Memory B cell (primary cell): ENCODE data around the gene ERN2.
"Not testable (repeated sequence)": the region's sequence is repeated elsewhere in the genome, so short reads cannot be mapped to it uniquely, and the experiment has no call there.

Experiments
- ATAC-seq: fragments of 150-1000 bp; cut with Tn5 transposase; 2 replicates; pipeline ENCODE4 v1.10.0; 2021; ENCODE audit warnings: low read depth, mild to moderate bottlenecking, moderate library complexity
- DNase-seq, 2 donors: peaks; one replicate each; pipeline ENCODE4 v3.0.0; 2022; ENCODE audit warnings: low spot score in 2 of 2
- H3K27ac Mint-ChIP-seq: one replicate; pipeline ENCODE4 v1.8.0; 2022; ENCODE audit warnings: mild to moderate bottlenecking, moderate library complexity, mixed read lengths
- H3K27me3 Mint-ChIP-seq: one replicate; pipeline ENCODE4 v1.8.0; 2022; ENCODE audit warnings: mixed read lengths
- H3K36me3 Mint-ChIP-seq: one replicate; pipeline ENCODE4 v1.8.0; 2022; ENCODE audit warnings: mild to moderate bottlenecking, mixed read lengths
- H3K4me1 Mint-ChIP-seq: one replicate; pipeline ENCODE4 v1.8.0; 2022; ENCODE audit warnings: mixed read lengths
- H3K4me3 Mint-ChIP-seq: one replicate; pipeline ENCODE4 v1.8.0; 2022; ENCODE audit warnings: mild to moderate bottlenecking, moderate library complexity, mixed read lengths
- H3K9me3 Mint-ChIP-seq: one replicate; pipeline ENCODE4 v1.8.0; 2022; ENCODE audit warnings: mixed read lengths

Gene ERN2

DNA sequence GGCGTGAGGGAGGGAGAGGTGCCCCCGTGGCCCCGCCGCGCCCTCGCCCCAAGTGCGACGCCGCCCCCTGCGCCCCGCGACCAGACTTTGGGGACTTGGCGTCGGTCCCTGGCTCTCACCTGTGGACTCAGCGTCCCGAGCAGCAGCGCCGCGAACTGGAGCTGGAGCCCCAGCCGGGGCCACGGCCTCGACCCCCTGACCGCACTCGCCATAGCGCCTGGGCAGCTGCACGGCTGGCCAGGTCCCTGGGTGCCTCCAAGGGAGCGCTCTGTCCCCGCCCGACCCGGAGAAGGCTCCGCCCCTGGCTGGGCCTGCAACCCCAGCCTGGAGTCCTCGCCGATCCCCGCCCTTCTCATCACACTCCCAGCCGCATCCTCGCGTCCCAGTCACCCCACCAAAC, at the start of gene ERN2:
ERN2 (minus strand) TSS at position 247 of the 400 bp plus-strand sequence; CDS start at position 212, 35 bp downstream.
- Mint-ChIP-seq H3K4me3 (no peak within 1 kb of the TSS), H3K4me1 (no peaks in the 10 kb centered on the region), H3K36me3 (peaks cover 3% of the 10 kb centered on the region), H3K27ac (no peak within 1 kb of the TSS), H3K9me3 (peaks cover 8% of the 10 kb centered on the region), H3K27me3 (peaks cover 26% of the 10 kb centered on the region)
- no peak for DNase-seq
- ATAC-seq: no peak

DNA sequence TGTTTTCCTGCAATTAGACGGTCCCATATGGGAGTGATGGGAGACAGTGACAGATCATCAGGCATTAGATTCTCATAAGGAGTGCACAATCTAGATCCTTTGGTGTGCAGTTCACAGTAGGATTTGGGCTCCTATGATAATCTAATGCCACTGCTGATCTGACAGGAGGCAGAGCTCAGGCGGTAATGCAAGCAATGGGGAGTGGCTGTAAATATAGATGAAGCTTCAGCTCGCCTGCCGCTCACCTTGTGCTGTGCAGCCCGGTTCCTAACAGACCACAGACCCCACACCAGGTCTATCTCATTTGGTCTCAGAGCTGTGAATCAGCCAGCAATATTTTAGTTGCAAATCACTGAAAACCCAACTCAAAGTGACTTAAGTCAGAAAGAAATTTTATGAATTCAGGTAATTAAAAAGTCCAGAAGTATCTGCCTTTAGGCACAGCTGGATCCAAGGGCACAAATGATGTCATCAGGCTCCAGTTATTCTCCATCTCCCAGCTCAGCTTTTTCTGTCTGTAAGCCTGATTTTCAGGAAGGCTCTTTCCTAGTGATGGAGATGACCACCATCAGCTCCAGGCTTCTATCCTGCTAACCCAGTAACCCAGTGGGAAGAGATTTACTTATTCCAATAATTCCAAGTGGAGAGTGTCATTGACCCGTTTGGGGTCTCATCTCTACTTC, 45.1 kb upstream of the ERN2 start:
- Mint-ChIP-seq H3K4me1 (peaks cover 3% of the 10 kb centered on the region), H3K27me3 (peaks cover 27% of the 10 kb centered on the region), H3K9me3 (no peaks in the 10 kb centered on the region), H3K27ac (no peak overlapping the region), H3K36me3 (no peaks in the 10 kb centered on the region), H3K4me3 (no peak overlapping the region)
- no peak for DNase-seq
- no peak for ATAC-seq

- DNase-seq (no peak), ATAC-seq (no peak)
- no peak overlapping the region for H3K4me3 Mint-ChIP-seq
- H3K4me1 Mint-ChIP-seq: peaks cover 3% of the 10 kb centered on the region
- no peak overlapping the region for H3K27ac Mint-ChIP-seq
- H3K36me3 Mint-ChIP-seq: no peaks in the 10 kb centered on the region
- peaks cover 24% of the 10 kb centered on the region for H3K27me3 Mint-ChIP-seq
- no peaks in the 10 kb centered on the region for H3K9me3 Mint-ChIP-seq
Measured at GRCh38 chr16:23757116-23757515, 44.1 kb upstream of the ERN2 start.

- Mint-ChIP-seq H3K4me1 (peaks cover 3% of the 10 kb centered on the region), H3K4me3 (peak overlapping the region; percentile 41), H3K27ac (no peak overlapping the region), H3K36me3 (no peaks in the 10 kb centered on the region), H3K27me3 (peaks cover 25% of the 10 kb centered on the region), H3K9me3 (no peaks in the 10 kb centered on the region)
- ATAC-seq (no peak), DNase-seq (no peak)
Measured at GRCh38 chr16:23755484-23755809, 42.4 kb upstream of the ERN2 start.

GRCh38 chr16:23754594-23755483, 41.8 kb upstream of the ERN2 start, which contains the start of gene CHP2:
TSS of gene CHP2 (plus strand) at chr16:23755026. CDS start at chr16:23755050, 24 bp downstream.
- no peak within 1 kb of the TSS for H3K27ac Mint-ChIP-seq
- H3K27me3 Mint-ChIP-seq: peaks cover 23% of the 10 kb centered on the region
- H3K36me3 Mint-ChIP-seq: no peaks in the 10 kb centered on the region
- peak; percentile 37 for ATAC-seq
- DNase-seq: no peak
- peak within 1 kb of the TSS; percentile 56 for H3K4me3 Mint-ChIP-seq
- no peaks in the 10 kb centered on the region for H3K9me3 Mint-ChIP-seq
- no peaks in the 10 kb centered on the region for H3K4me1 Mint-ChIP-seq

DNA sequence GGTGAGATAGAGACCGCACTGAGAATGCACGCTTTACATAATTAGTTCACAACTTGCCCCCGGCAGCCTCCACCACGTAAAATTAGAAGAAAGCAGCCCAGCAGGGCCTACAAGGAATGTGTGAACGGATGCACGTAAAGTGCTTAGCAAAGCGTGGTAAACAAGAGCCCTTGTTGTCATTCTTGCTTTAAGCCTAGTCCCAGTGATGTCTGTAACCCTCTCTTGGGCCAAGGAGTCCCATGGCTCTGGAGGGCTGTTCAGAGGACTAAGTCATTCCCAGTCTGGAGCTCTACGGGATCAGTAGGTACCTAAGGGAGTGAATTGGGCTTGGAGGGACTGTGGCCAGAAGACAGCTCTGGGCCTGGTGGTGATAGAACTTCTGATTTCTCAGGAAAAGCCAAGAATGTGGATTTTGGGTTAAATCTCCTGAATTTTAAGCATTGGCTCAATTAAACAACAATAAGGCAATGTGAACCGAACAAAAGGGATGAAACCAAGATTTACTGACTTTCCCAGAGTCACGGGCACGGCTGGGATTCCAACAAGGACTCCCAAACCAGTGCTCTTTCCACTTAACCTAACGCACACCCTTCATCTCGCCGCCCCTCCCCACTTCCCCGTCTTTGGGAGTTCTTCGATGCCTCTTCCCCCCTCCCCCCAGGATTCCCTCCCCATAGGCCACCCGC, 41.0 kb upstream of the ERN2 start:
- H3K4me1 Mint-ChIP-seq: no peaks in the 10 kb centered on the region
- ATAC-seq (no peak), DNase-seq (no peak)
- no peaks in the 10 kb centered on the region for H3K9me3 Mint-ChIP-seq
- no peaks in the 10 kb centered on the region for H3K36me3 Mint-ChIP-seq
- H3K27ac Mint-ChIP-seq: no peak overlapping the region
- peak overlapping the region; percentile 56 for H3K4me3 Mint-ChIP-seq
- peaks cover 23% of the 10 kb centered on the region for H3K27me3 Mint-ChIP-seq

GRCh38 chr16:23751053-23751452, 38.0 kb upstream of the ERN2 start:
- not testable (repeated sequence) for H3K4me1 Mint-ChIP-seq, H3K4me3 Mint-ChIP-seq, ATAC-seq, H3K27ac Mint-ChIP-seq, DNase-seq, H3K9me3 Mint-ChIP-seq, H3K36me3 Mint-ChIP-seq
- peaks cover 13% of the 10 kb centered on the region for H3K27me3 Mint-ChIP-seq

DNA sequence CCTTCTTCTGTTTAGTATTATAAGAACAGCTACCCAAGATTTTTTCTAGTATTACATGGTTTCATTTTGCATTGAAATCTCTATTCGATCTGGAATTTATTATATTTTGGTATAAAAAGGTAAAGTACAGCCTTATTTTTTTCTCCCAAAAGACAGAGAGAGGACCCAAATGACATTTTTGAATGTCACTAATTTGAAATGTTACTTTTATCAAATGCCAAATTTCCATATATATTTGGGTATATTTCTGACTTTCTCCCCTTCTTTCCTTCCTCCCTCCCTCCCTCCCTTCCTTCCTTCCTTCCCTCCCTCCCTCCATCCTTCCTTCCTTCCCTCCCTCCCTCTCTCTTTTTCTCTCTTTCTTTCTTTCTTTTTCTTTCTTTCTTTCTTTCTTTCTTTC, 35.6 kb upstream of the ERN2 start:
- no peak overlapping the region for H3K4me3 Mint-ChIP-seq
- peaks cover 7% of the 10 kb centered on the region for H3K9me3 Mint-ChIP-seq
- H3K4me1 Mint-ChIP-seq: no peaks in the 10 kb centered on the region
- H3K27me3 Mint-ChIP-seq: peaks cover 12% of the 10 kb centered on the region
- DNase-seq (no peak), ATAC-seq (no peak)
- H3K36me3 Mint-ChIP-seq: peaks cover 7% of the 10 kb centered on the region
- no peak overlapping the region for H3K27ac Mint-ChIP-seq

DNA sequence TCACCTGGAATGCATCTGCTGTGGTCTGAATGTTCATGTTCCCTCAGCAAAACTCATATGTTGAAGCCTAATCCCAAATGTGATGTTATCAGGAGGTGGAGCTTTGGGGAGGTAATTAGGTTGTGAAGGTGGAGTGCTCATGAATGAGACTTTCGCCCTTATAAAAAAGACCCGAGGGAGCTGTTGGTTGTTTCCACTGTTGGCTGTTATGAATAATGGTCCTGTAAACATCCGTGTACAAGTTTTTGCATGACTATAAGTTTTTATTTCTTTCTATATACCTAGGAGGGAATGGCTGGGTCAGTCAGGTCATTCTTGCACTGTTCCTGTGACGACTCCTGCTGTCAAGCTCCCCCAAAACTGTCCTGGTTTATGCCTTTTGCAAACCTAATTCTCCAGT, 32.2 kb upstream of the ERN2 start:
- no peaks in the 10 kb centered on the region for H3K4me1 Mint-ChIP-seq
- no peak overlapping the region for H3K4me3 Mint-ChIP-seq
- peaks cover 7% of the 10 kb centered on the region for H3K36me3 Mint-ChIP-seq
- DNase-seq: no peak
- no peak overlapping the region for H3K27ac Mint-ChIP-seq
- peaks cover 13% of the 10 kb centered on the region for H3K27me3 Mint-ChIP-seq
- no peak for ATAC-seq
- H3K9me3 Mint-ChIP-seq: peaks cover 7% of the 10 kb centered on the region

DNA sequence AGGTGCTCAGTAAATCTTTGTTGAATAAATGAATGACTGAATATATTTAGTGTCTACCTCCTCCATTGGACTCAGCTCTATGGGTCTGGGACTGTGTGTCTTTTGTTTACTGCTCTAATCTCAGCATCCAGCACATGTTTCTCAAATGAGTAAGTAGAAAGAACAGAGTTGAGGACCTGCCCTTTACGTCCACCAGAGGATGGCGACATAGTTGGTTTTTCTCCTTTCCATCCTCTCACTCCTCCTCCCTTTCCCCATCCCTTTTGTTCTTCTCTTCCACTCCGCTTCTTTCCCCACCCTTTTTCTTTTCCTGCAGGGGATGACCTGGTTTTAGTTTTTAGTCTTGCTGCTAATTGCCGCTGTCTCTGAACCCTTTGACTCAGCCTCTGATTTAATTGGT, 29.7 kb upstream of the ERN2 start:
- Mint-ChIP-seq H3K9me3 (peaks cover 7% of the 10 kb centered on the region), H3K4me3 (no peak overlapping the region), H3K36me3 (peaks cover 7% of the 10 kb centered on the region), H3K27me3 (peaks cover 13% of the 10 kb centered on the region), H3K27ac (no peak overlapping the region), H3K4me1 (no peaks in the 10 kb centered on the region)
- ATAC-seq (no peak), DNase-seq (no peak)

- ATAC-seq: no peak
- DNase-seq: no peak
- H3K27me3 Mint-ChIP-seq: peaks cover 11% of the 10 kb centered on the region
- H3K4me3 Mint-ChIP-seq: no peak overlapping the region
- H3K4me1 Mint-ChIP-seq: no peaks in the 10 kb centered on the region
- H3K27ac Mint-ChIP-seq: no peak overlapping the region
- peaks cover 4% of the 10 kb centered on the region for H3K9me3 Mint-ChIP-seq
- peaks cover 3% of the 10 kb centered on the region for H3K36me3 Mint-ChIP-seq
Measured at GRCh38 chr16:23741675-23742303, 28.8 kb upstream of the ERN2 start.

- Mint-ChIP-seq H3K27ac (no peak overlapping the region), H3K36me3 (no peaks in the 10 kb centered on the region), H3K9me3 (no peaks in the 10 kb centered on the region), H3K27me3 (peaks cover 6% of the 10 kb centered on the region), H3K4me1 (peaks cover 7% of the 10 kb centered on the region), H3K4me3 (no peak overlapping the region)
- no peak for ATAC-seq
- no peak for DNase-seq
Measured at GRCh38 chr16:23739516-23739915, 26.5 kb upstream of the ERN2 start.

GRCh38 chr16:23737423-23738028, 24.5 kb upstream of the ERN2 start:
- H3K9me3 Mint-ChIP-seq, DNase-seq, H3K36me3 Mint-ChIP-seq, H3K4me1 Mint-ChIP-seq, H3K27me3 Mint-ChIP-seq, H3K4me3 Mint-ChIP-seq, ATAC-seq: not testable (repeated sequence)
- peak overlapping the region; percentile 80 for H3K27ac Mint-ChIP-seq
